Sigmoid colon (tissue), 4 donors: Measurements from ENCODE around the gene ADGRV1.
A peak's percentile ranks its signal among the peaks of the same experiment; 100 is the strongest.

Experiments used
- CTCF ChIP-seq, 4 experiments: fragments of 450-650 bp in 3 of 4; fragments of 200-600 bp in 1 of 4; IDR thresholded peaks; one replicate each; pipeline ENCODE4 v1.5.1; 2016 to 2019; ENCODE audit warnings: antibody characterized with exemption in 4 of 4, mild to moderate bottlenecking in 3 of 4, moderate library complexity in 2 of 4
- POLR2A ChIP-seq, 2 donors: fragments of 450-650 bp; IDR thresholded peaks; one replicate each; pipeline ENCODE4 v1.6.1; 2016; ENCODE audit warnings: antibody characterized with exemption in 2 of 2, mild to moderate bottlenecking in 2 of 2, moderate library complexity in 2 of 2
- POLR2AphosphoS5 ChIP-seq, 4 donors: sonication (generic); formaldehyde crosslinking; IDR thresholded peaks; one replicate each; pipeline ENCODE4 v1.6.1; 2017; ENCODE audit warnings: antibody characterized with exemption in 4 of 4

DNA sequence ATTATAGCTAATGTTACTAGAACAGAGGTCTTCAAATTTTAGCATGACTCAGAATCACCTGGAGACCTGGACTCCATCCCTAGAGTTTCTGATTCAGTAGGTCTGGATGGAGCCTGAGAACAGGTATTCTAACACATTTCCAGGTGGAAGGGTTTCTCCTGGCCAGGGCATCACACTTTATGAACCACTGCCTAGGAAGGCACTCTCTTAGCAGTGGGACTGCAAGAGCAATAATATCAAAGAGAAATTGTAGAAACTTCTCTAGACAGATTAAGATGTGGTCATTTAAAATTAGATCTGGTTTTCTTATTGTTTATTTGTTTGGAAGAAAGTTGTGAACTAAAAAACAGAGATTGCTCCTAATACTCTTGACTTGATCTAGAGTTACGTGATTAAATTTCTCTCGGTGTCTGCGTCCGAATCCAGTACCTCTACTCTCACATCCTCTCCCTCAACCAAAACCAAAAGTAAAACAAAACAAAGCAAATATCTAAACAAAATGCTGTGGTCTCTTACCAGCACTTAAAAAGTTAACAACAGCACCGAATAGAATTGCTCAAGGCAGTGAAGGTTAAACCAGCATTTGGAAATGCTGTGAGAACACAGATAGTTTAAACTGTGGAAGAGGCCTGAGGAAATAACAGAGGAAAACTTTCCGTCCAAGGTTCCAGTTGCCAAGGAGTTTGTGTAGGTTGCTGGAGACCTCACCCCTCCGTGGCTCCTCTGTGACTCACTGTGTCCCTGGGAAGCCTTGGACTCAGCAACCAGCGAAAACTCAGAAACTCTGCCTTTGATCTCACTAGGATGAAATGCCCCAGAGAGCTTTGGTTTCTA lies 631.1 kb downstream of the ADGRV1 start:
- TF ChIP-seq CTCF (IDR thresholded peaks at IDR 0.05) (no peak), POLR2A (IDR thresholded peaks at IDR 0.05) (no peak), POLR2AphosphoS5 (IDR thresholded peaks at IDR 0.05) (peak in 1 of 4 donors; percentile 24)
